Fibroblast of skin of right quadriceps (primary cell): ENCODE measurements around the gene SPTBN1.

Experiments used
- DNase-seq: peaks from one replicate; pipeline ENCODE4 v3.0.0-alpha.2; 2013

Gene SPTBN1

DNA sequence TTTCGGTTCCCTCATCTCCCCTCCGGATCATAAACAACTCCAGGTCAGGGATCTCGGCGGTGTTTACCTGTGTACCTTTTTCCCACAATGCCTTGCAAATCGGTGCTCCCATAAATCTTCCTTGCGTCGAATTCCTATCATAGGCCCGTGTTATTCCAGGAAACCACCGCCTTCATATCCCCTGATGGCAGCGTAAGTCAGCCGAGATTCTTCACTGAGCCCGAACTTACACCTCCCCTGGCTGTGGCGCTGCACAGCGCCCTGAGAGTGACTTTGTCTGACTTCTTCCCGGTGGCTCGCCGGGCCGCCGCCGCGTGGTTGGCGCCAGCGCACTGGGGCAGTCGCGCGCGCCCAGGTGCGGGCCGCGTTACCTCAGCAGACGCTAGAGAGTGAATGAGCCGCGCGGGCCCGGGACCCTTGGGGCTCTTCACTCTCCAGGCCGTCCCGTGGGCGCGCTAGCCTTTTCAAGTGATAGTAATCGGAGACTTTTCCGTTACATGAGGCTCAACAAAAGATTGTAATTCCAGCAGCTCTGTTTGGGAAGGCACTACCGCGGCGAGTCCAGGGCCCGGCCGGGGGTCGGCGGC, 101.6 kb downstream of the SPTBN1 start:
- DNase-seq, result peak; percentile 51

- peak; percentile 59 for DNase-seq
Observed at GRCh38 chr2:54558188-54559005, 102.3 kb downstream of the SPTBN1 start.

DNA sequence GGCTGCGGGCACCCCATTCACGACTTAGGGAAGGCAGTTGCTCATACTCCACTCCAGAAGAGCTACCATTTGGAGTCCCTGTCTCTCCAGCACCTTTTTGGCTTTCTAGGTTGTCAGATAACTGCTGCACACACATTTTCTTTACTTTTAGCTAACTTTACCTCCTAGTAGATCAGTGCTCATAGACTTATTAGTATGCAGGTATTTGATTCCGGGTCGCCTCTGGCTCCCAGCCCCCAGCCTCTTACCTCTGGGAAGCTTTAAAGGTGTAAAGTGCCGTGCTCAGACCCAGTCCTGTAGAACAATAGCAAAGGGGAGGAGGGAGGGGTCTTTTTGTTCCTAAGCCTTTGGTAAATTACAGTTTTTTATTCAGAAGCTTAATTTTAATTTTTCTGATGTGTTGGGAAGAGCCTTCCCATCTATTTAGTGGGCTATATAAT, 102.9 kb downstream of the SPTBN1 start:
- DNase-seq, result no peak

- DNase-seq, result peak; percentile 92
Observed at GRCh38 chr2:54559593-54560145, 103.5 kb downstream of the SPTBN1 start.

- peak; percentile 85 for DNase-seq
Observed at GRCh38 chr2:54560146-54560881, 104.2 kb downstream of the SPTBN1 start.

DNA sequence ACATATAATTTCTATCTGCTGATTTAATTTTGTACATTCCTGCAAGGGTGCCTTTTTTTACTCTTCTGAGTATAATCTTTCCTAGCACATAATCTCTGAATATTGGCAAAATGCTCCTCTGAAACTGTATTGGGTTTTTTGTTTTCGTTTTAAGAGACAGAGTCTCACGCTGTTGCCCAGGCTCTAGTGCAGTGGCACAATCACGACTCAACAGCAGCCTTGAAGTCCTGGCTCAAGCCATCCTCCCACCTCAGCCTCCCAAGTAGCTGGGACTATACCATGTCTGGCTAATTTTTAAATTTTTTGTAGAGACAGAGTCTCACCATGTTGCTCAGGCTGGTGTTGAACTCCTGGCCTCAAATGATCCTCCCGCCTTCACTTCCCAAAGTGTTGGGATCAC, 104.9 kb downstream of the SPTBN1 start:
- DNase-seq, result no peak

DNA sequence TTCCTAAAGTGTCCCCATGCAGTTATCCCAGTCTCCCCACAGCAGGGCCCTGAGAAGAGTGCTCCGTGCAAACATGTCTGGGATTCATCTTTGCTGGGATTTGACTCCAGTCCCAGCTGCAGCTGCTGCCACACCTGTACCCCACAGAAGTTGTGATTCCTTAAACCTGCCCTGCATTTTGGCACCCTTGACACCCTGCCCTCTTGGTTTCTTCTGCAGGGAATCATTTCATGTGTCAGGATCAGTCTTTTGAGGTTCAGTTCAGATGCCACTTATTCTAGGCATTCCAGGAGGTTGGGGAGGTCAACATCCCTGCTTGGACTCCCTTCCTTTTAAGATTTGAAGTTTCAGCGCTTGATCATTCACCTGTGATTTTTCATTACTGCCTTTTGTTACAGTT, 108.3 kb downstream of the SPTBN1 start:
- no peak for DNase-seq

DNA sequence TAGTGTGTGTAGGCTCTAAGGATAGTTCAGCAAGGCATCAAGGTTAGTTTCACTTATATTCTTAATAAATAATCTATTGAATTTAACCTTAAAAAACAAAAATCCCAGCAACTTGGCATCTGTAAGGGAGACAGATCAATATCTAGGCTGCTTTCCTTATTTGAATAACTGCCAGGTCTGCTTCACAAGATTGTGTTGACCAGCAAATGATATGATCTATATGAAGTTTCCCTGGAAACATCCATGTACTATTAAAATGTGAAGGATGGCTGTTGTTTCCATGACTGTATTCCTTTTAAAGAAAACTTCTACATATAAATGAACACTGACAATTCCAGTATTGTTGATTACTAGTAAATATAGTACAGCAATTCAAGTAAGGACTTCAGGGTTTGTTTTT, 109.4 kb downstream of the SPTBN1 start:
- no peak for DNase-seq

DNA sequence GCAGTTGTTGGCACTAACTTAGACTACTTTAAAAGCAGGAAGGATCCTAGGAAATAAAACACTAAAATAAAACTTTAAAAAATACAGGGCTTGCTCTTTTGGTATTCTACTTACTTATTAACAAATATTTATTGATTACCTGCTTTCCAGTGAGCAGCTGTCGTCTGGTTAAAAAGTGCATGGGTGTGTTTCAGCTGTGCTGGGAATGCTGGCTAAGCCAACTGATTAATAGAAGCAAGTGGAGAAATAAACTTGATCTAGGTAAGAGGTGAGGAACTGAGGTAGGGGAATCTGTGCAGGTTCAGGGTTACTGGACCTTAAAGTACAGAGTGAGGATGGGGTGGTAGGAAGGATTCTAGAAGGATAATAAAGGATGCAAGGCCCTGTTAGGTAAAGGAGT, 110.8 kb downstream of the SPTBN1 start:
- no peak for DNase-seq

DNA sequence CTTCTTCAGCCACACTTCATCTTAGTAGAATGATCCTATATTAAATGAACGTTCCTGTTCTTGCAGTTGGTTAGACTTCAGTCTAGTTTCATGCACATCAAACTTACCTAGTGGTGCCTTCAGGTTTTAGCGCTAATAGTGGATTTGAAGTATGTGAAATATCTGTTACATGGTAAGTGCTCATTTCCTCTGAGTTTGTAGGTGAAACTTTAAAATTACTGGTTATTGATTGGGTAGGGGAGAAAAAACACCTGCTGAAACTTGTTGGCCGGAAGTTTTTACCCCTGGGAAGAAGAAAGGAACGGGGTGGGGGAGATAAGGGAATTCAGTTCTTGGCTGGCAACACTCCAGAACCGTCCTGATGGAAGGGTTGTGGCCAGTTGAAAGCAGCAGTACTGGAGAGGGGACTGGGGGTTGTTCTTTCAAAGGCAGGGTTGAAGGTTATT, 112.8 kb downstream of the SPTBN1 start:
- DNase-seq, result no peak

GRCh38 chr2:54569745-54570301, 113.7 kb downstream of the SPTBN1 start:
- DNase-seq, result no peak

DNA sequence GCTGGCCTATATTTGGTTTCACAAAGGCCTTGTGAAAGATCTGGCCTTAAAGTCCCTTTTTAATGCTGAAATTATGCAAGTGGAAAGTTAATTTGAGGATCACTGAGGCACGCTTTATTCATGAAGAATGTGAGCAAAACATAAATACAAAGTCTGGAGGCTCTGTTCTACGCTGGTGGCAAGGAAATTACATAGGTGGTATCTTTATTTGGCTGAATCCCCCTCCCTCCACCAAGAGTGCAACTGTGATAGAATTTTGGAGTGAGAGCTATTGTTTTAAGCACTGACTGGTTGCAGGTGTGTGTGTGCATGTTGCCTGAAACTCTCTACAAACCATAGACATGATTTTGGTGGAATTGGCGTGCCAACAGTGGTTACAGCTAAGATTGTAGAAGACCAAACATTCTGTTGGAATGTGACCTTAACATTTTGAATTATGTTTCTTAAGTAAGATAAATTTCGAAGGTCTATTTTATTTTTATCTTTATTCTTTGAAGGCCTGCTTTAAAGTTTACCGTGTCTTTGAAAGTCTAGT, 114.3 kb downstream of the SPTBN1 start:
- no peak for DNase-seq

DNA sequence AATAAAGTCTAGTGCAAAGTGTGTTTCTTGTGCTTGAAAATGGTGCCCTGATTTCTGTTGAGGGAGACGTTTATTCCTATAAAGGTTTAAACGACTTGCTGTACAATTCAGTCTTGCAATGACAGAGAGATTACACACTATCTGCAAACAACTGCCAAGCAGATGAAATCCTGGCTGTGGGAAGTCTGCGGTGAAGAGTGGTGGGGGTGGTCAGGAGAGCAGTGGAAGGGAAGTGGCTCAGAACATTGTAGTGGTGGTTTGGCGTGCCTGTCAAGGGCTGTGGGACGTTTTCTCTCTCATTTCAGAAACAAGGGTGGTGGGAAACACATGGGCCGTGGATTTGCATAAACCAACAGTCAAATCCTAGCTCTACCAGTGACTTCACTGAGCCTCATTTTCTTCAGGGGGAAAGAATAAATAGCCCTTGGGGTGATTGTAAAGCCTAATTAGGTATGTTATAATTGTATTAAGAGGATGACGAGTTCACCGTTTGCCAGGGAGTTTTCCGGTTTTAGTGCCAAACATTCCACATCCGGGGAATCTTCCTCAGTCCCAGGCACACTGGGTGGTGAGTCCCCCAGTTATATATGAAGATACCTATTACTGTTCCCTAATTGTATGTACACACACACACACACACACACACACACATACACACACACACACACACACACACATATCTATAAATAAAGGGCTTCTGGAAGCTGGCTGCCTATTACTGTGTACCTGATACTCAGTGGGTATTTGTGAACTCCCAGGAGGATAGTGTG, 115.0 kb downstream of the SPTBN1 start:
- peak; percentile 93 for DNase-seq

DNA sequence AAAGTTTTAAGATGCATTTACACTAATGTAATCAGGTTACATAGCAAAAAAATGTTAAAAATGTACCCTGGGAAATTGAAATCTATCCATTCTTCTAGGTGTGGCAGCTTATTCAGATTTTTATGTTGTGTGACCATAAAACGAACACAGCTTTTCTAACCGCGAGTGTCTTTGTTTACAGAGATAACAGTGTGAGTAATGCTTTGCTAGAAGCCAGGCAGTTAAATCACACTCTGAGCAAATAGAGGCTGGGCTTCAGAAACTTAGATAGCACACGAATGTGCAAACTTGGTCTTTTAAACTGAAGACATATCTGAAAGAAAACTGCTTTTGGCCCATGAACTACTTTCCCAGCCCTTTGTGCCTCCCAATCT, 116.1 kb downstream of the SPTBN1 start:
- peak; percentile 94 for DNase-seq

- DNase-seq, result peak; percentile 69
Observed at GRCh38 chr2:54572636-54573536, 116.8 kb downstream of the SPTBN1 start.

- DNase-seq, result no peak
Observed at GRCh38 chr2:54573537-54573919, 117.4 kb downstream of the SPTBN1 start.

- DNase-seq, result no peak
Observed at GRCh38 chr2:54574107-54574859, 118.2 kb downstream of the SPTBN1 start.

DNA sequence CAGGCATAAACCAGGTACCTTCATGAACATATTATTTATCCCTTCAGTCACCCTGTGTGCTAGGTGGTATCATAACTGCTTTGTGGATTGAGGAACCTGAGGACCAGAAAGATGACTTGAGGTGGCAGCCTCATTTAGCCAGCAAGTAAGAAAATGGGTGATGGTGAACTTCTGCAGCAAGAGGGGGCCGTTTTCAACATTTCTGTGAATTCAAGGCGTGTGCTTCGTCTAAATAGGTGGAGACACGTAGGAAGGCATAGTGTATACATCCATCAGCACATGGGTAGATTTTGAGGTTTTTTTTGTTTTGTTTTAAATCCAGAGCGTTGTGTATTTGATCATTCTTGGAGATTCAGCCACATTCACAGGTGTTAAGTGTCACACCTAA, 118.7 kb downstream of the SPTBN1 start:
- no peak for DNase-seq

DNA sequence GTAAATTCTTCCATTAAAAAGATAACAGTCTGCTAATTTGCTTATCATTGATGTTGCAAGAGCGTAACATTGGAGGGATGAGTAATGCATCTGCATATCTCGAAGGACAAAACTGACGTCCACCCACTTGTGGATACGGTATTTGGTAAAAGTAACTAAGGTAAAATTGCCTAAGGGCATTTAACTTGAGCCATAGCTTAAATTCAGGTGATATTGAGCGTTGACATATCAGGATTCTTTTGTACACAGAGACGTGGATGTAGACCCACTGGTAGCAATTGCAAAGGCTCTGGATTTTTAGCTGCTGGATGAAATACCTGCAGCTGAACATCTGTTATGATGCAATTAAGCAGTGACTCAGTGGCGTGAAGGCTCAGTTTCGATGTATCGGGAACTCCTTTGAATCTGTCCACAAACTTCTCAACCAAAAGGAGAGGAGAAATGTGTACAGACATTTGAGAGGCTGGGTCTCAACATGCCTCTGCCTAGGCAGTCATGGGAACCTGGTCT, 119.3 kb downstream of the SPTBN1 start:
- no peak for DNase-seq

- DNase-seq, result no peak
Observed at GRCh38 chr2:54577035-54577434, 120.9 kb downstream of the SPTBN1 start.
